NCI-H82 (cell line): ENCODE measurements around the gene IFITM10.

Experiments
- DNase-seq: peaks from one replicate; lab custom pipeline; 2025; lab: John Stamatoyannopoulos, UW

IFITM10 gene

DNA sequence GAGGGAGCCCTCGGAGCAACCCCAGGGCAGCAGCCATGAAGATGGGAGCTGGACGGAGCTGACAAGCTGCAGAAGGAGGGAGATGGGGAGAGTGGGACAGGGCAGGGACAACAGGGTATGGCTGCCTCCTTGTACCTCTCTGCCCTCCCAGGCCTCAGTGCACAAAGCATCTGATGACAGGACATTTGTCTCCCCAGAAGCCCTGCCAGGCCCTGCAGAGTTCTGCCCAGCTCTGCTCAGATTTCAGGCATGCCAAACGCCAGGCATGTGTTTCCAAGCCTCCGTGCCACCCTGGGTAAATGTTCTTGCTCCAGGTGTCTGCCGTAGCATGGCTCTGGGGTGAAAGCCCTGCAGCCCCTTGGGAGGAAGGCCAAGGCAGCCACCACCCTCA, 1.1 kb upstream of the IFITM10 start:
- DNase-seq, result no peak

DNA sequence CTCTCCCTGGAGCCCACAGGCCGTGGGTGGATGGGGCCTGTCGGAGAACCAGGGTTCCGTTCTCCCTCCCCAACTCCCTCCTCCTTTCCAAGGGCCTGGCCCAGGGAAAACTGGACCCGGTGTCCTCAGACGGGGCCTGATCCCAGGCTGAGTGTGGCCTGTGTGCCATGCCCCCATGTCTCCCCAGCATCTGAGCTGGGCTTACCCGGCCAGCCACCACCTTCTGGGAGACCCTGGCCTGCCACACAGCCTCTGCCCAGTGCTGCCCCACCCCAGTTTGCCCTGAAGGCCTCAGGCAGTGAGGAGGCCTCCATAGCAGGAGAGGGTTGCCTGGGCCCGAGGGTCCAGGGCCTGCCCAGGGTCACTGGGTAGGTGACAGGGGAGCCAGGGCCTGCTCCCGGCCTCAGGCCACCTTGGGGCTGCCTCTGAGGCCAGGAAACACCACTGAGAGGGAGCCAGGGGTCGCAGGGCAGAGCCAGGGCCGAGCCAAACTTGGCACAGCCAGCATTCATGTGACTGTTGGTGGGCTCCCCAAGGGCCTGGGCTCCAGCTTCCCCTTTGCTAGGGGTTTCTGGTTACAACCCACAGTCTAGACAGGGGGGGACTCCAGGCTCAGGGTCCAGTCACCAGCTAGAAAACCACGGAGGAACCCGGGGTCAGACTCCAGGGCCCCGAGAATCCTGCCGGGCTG, 590 bp upstream of the IFITM10 start:
- DNase-seq, result no peak

DNA sequence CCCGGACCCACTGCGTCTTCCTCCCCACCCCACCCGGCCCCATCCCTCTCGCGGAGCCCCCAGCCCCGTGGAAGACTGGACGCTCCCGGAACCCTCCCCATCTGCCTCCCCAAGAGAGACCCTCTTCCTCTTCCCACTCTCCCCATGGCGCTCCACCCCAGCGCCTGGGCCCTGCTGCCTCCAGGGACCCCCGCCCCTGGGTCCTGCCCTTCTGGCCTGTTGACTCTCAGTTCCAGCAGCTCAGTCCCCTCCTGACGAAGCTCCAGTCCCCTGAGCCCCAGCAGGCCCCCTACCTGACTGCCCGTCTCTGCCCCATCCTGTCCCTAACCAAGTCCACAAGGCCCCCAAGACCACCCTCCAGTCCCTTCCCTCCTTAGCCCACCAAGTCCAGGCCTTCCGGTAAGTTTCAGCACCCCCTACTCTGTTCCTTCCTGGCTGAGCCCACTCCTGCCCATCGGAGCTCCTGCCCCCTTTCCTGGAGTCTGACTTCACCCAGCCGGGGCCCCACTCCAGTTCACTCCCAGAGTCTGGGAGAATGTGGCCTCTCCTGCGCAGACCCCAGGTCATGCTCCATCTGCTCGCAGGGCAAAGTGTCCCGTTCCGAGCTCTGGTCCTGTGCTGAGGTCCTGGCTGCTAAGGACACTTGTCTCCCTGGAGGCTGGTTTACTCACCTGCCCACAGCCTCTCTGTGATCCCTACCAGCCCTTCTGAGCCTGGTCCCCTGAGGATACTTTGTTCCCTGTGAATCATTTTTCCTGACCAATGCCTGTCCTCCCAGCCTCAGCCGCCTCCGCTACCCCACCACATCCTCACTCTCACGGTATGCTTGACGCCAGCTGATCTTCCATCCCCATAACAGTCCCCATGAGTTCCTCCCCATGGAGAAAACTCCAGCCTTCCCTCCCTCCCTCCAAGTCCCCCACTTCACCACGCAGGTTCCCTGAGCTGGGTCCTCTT, 722 bp downstream of the IFITM10 start:
- DNase-seq, result no peak

DNA sequence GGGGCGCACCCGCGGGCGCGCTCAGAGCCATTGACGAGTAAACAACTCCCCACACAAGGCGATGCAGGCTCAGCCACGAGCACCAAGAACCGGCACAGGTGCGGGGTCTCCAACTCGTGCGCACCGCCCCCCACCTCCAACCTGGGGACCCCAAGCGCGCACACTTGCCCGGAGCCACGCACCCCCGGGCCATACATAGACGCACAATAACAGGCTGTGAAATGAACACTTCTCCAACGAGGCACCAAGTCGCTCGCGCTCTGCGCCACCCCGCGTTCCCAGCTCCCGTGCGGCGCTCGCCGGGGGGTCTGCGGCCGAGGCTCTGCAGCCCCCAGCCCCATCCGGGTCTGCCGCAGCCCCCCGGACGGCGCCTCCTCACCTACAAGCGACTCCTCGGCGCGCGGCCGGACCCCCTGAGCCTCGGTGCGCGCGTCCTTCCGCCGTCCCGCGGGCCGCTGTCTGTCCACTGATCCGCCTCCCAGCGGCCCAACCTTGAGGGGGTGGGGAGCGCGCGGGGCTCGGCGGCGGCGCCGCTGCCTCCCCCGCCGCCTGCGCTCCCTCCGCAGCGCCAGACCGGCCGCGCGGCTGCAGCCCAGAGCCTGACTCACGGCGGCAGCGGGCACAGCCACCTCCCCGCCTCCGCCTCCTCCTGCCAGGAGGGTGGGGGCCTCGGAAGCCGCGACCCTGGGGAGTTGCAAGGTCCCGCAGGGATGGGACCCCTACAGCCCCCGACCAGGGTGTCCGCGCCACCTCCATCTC, 1.6 kb downstream of the IFITM10 start:
- no peak for DNase-seq

DNA sequence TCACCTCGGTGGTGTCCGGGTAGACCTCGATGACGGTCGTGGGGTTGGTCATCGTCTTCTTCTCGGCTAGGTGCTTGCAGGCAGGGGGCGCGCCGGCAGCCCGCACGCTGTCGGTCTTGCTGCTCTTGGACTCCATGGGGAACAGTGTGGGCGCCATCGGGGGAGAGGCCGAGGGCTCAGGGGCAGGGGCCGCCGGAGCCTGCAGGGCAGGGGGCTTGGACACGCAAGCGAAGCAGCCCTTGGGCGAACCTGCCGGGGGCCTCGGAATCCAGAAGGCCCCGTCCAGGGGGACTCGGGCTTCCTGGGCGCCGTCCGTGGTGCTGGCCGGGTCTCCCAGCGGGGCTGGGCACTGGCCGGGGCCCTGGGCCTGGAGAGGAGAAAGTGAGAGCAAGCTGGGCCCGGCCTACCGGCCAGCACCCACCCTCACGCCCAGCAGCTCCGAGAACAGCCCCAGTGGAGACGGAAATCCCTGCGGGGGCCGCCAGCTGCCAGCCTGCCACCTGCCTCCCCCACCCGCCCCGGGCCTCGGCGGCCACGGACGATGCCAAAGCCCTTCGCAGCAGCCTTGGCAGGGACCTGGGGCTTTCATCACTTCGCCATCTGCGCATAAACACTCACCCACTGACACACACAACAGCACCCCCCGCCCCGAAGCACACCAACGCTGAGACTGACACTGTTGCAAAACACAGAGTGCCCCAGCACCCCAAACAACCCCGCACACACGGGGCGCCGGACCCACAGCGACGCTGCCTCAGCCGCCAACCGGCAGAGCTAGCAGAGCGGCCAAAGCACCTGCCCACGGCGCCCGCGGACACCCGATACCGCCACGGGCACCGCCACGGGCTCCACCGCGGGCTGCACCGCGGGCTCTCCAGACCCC, 2.4 kb downstream of the IFITM10 start:
- DNase-seq, result no peak

DNA sequence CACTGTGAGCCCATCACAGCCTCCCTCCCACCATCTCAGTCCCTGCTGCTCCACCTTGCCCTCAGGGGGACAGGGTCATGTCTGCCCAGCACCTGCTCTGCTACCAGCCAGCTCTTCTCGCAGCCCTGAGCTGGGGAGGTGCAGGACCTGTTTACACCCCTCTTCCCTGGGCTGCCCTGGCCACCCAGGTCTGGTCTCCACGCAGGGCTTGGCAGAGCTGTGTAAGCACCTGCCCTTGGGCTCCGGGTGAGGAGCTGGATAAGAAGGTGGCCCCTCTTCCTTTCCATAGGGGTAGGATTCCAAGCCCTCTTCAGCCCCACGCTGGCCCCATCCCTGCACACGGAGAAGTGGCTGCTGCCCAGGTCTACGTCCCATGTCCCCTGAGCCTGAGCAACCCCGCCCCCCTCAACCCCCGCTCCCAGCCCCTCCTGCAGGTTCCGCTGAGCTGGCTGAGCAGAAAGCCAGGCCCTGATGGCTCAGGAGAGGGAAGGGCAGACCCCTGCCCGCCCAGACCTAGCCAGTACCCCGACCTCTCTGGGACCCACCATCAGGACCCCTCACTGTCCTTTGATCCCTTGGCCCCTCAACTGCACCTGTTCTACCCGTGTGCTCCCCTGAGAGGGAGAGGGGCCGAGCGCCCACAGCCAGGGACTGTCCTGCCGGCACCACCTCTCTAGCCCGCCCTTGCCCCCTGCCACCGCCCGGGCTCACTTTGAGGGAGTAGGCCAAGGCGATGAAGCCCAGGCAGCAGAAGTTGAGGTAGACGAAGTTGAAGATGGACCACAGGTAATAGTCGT, 3.2 kb downstream of the IFITM10 start:
- no peak for DNase-seq

DNA sequence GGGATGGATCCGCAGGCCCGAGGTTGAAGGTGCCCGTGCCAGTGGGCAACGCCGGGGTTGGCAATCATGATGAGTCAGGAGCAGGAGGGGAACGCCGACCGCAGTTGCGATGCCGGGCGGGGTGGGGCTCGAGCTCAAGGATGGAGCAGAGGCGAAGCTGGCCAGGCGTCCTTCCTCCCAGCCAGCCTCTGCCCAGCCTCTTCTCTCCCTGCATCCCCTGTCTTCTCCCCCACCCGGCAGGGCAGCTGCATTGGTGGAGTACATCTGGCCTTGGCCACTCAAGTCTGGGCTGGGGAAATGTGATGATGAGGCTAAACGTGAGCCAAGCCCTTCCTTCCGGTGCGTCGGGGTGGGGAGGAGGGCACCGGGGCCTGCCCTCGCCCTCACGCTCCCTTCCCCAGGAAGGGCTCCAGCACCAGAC, 3.9 kb downstream of the IFITM10 start:
- DNase-seq, result no peak

DNA sequence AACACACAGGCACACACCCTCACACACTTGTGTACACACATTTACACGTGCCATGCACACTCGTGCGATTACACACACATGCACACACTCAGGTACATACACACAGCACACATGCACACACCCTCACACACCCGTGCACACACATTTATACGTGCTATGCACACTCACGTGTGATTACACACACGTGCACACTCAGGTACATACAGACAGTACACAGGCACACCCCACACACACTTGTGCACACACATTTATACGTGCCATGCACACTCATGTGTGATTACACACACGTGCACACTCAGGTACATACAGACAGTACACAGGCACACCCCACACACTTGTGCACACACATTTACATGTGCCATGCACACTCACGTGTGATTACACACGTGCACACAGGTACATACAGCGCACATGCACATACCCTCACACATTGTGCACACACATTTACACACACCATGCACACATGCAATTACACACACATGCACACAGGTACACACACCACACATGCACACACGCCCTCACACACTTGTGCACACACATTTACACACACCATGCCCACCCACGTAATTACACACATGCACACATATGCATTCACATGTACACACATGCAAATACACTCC, 4.6 kb downstream of the IFITM10 start:
- no peak for DNase-seq

DNA sequence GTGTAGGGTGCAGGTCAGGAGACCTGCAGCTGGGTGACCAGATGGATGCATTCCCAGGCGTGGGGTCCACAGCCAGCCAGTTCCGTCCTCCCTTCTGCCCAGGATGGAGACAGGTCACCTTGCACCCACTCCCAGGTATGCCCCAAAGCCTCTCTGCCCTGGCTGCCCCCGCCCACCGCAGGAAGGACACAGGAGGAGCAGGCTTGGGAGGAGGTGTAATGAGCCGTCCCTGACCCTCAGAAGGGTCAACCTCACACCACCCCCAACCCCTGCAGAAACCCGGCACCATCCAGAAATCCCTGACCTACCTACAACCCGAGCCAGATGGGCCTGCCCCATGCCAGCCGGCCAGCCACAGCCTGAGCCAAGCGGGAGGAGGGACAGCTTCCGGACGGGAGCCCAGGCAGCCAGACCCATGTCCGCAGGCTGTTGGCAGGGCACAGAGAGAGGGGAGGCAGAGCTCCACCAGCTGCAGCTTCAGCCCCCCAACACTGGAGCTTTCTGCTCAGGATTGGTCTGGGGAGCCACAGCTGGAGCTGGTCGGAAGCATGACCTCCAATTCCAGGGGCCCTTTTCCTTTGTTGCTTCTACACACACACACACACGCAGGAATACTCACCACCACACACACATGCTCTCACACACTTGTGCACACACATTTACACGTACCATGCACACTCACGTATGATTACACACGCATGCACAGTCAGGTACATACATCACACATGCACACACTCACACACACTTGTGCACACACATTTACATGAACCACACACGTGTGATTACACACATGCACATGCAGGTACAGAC, 5.3 kb downstream of the IFITM10 start:
- DNase-seq, result no peak

DNA sequence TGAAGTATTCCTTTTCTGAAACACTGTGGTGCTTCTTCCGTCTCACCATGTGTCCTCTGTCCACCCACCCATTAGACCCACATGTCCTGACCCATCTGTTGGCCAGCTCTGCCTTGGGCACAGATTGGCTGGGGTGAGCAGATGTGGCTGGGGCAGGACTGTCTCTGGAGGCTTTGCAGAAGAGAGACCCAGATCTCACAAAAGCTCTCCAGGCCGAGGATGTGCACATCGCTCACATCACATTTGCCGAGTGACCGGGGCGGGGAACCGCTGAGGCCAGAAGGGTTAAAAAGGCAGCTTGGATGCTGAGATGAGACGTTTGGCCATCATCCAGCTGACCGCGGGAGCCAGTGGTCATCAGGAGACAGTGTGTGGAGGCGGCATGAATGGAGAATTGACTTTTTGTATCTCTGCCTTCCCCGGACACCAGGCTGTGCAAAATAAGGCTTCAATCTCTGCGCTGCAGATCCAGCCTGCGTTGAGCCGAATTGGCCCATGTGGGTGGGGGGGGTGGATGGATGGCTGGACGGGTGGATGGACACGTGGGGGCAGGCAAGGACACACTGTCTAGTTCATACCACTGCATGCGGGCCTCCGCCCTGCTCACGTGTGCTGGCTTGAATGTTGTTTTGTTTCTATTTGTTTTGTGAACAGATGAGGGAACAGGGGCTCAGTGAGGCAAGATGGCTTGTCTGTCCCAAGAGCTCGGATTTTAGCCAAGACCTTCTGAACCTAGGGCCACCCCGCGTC, 6.1 kb downstream of the IFITM10 start:
- DNase-seq, result no peak

DNA sequence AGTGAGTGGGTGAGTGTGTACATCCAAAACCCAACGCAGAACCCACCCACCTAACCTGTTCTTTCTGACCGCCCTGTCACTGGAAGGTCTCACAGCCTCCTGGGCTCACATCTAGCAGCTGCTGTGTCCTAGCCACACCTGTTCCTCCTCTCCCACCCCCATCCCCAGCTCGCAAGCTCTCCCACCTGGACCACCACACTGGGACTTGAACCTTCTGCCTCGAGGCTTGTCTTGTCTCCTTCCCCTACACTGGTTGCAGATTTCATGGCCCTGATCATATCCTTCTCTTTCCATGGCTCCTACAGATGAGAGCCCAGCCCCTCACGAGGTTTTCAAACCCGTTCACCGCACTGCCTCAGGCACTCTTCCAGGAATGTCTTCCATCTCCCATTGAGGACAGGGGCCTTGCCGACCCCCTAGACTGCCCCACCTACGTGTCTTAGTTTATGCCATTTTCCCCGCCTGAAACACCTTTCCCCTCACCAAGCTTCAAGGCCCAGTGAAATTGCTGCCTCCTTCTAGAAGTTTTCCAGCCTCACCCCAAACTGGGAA, 6.7 kb downstream of the IFITM10 start:
- DNase-seq, result no peak

DNA sequence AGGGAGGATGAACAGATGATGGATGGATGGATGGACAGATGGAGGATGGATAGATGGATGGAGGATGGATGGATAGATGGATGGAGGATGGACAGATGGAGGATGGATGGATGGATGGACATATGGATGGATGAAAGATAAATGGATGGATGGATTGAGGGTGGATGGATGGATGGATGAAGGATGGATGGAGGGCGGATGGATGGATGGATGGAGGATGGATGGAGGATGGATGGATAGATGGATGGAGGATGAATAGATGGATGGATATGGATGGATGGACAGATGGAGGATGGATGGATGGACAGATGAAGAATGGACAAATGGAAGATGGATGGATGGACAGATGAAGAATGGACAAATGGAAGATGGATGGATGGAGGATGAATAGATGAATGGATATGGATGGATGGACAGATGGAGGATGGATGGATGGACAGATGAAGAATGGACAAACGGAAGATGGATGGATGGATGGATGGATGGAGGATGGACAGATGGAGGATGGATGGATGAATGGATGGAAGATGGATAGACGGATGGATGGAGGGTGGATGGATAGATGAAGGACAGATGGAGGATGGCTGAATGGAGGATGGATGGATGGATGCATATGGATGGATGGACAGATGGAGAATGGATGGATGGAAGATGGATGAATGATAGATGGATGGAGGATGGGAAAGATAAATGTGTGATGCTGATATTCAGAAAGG, 7.4 kb downstream of the IFITM10 start:
- no peak for DNase-seq

DNA sequence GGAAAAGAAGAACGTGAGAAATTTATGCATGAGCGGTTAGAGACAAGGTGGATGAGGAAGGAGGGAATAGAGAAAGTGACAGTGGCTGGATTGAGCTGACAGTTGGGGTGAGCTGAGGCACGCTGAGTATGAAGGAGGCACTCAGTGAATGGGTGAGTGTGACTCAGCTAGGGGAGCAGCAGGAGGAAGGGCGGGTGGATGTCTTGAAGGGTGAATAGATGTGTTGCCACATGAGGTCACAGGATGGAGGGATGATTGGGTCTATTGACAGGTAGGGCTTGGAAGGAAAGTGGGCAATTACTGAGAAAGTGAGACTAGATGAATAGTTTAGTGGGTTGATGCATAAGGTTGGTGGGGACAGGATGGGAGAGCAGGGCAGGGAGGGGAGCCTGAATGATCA, 8.0 kb downstream of the IFITM10 start:
- DNase-seq, result no peak

DNA sequence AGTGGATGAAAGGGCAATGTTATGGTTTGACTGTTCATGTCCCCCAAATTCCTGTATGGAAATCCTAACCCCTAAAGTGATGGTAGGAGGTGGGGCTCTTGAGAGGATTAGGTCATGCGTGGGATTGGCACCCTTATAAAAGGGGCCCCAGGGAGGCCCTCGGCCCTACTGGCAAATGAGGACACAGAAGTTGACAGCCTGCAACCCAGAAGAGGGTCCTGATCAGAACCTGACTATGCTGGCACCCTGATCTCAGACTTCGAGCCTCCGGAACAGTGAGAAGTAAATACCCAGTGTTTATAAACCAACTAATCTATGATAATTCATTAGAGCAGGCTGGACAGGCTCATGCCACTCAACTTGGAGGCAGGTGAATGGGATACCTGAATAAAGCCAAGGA, 8.7 kb downstream of the IFITM10 start:
- DNase-seq, result no peak

DNA sequence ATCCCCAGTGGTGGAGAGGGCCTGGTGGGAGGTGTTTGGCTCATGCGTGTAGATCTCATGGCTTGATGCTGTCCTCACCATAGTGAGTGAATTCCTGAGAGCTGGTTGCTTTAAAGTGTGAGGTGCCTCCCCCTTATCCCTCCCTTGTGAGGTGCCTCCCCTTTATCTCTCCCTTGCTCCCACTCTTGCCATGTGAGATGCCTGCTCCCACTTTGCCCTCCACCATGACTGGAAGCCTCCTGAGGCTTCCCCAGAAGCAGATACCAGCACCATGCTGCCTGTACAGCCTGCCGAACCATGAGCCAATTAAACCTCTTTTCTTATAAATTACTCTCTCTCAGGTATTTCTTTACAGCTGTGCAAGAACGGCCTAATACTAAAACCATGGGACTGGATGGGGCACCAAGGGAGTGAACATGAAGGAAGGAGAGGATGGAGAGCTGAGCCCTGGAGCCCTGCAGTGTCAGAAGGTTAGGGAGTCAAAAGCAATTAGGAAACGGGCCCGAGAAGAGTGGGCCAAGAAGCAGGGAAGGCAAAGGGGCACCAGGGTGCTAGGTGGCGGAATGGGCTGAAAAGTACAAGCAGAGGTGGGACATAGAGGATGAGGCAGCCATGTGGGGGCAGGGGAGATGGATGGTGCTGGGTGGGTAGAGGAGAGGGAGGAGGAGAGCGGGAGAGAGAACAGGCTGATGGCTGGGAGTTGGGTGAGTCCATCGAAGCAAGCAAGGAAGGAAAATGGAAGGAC, 9.4 kb downstream of the IFITM10 start:
- no peak for DNase-seq

DNA sequence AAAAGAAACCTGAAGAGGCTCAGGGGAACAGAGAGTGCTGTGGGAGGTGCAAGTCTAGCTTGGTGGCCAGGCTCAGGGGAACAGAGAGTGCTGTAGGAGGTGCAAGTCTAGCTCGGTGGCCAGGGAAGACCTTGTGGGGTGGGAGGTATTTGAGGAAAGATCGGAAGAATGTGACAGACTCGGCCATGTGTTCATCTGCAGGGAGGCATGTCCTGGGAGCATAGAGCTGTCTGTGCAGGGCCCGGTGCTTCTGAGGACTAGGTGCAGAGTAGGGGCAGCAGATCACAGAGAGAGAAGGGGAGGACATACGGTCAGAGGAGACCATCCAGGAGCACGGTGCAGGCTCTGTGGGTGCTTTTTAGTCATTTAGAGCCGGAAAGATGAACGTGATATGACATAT, 10.8 kb downstream of the IFITM10 start:
- no peak for DNase-seq

DNA sequence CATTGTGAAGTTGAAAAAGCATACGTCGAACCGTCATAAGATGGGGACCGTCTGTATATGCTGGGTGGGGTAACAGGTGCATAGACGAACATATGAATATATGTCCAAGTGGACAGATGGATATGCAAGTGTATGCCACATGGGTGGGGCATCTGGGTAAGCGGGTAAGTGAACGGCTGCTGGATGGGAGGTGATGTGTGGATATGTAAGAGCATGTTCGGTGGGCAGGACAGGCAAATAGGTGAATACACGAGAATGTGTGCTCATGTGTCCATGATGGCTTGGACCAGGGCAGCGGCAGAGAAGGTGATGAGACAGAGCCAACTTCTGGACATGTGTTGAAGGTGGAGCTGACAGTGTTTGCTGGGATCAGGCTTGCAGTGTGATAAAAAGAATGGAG, 12.0 kb downstream of the IFITM10 start:
- no peak for DNase-seq
